NCI-H1694 treated with DMSO at 0.1 percent for 48 hours (cell line): ENCODE data around the gene EEFSEC.

ENCODE experiments used
- DNase-seq: peaks from one replicate; lab custom pipeline; 2025; lab: John Stamatoyannopoulos, UW

The EEFSEC gene

GRCh38 chr3:128394033-128394432, 240.8 kb downstream of the EEFSEC start:
- no peak for DNase-seq

GRCh38 chr3:128395046-128395445, 241.8 kb downstream of the EEFSEC start:
- no peak for DNase-seq

DNA sequence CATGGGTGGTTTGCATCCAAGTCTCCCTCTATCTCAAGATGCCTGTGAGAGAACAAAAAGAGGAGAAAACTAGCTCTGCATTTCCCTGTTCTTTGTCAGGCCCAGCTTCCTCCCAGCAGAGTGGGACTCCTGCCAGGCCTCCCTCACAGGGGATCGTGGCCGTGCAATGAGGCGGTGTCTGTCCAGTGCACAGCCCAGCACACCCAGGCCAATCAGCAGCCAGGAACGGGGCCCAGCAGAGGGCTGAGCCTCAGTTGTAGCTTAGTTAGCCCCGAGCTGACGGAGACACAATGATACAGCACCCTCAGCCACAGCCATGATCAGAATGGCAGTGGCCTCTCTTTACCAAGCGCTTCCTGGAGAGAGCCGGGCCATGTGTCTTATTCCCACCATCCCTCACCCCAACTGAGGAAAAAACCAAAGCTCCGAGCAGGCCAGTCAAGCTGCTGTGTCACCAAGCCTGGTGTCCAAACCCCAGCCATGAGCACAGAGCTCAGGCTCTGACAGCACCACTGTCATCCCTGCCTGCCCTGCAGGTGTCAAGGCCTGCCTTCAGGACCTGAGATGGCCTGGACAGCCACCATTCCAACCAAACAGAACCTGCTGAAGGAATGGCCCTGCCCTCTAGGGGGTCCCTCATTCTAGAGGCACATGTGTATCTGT, 242.3 kb downstream of the EEFSEC start:
- no peak for DNase-seq

- no peak for DNase-seq
Observed at GRCh38 chr3:128397484-128397883, 244.2 kb downstream of the EEFSEC start.

DNA sequence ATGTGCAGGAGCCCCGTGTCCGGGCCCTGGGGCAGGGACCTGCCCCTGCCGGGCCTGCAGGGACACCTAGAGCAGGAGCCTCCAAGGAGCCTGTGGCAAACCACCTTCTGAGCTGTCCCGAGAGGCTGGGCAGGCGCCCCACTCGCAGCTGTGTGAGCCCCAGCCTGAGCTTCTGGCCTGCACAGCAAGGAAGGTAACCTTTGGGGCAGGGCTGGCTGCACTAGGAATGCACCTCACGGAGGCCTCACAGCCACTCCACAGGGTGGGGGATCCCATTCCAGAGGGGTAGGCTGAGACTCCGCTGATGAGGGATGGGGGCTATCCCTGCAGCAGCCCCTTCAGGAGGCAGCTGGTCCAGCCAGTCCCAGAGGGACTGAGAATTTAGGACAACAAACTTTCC, 245.3 kb downstream of the EEFSEC start:
- DNase-seq = no peak

DNA sequence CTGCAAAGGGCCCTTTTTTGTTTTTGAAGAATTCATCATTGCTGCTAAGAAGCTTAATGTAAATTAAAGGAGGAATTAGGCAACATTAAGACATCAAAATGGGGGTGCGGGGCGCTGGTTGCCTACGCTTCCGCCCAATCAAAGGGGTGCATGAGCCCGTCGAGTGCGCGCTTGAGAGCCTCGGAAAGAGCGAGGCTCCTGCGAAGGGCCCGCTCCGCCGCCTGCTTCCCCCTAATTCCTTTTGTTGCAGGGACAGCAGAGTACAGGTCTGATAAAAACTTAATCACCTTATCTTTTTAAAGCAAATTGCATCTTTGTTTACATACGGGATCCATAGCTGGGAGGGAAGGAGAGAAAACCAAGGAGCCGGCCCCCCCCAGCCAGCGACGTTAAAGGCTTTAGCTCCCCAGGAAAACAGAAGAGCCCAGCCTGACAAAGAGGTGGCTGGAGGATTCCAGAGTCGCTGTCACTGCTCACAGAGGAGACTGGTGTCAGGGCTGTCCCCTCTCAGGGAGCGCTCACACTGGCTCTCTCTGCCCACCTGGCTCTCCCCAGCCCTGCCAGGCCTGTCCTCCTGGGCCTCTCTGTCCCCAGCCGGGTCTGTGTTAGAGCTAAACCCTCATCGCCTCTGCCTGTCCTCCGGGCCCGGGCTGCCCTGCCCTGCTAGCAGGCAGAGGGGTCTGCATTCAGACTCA, 246.1 kb downstream of the EEFSEC start:
- no peak for DNase-seq

- DNase-seq = no peak
Observed at GRCh38 chr3:128400671-128401070, 247.4 kb downstream of the EEFSEC start.

DNA sequence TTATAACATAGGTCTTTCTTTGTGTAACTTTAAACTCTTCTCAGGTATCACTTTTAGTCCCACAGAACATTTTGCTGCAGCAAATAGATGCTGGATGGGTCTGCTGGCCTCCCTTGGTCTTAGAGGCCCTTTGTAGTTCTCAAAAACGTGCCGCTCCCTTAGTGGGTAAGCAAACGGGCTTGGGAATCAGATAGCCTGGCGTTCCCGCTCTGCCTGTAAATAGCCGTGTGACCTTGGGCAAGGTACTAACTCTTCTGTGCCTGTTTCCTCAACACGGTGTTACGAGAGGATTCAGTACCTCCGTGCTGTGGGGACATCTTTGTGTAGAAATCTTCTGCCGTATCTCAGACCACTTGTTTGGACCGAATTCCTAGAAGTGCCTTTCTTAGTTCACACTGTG, 249.0 kb downstream of the EEFSEC start:
- no peak for DNase-seq

- DNase-seq = no peak
Observed at GRCh38 chr3:128402998-128403397, 249.7 kb downstream of the EEFSEC start.

DNA sequence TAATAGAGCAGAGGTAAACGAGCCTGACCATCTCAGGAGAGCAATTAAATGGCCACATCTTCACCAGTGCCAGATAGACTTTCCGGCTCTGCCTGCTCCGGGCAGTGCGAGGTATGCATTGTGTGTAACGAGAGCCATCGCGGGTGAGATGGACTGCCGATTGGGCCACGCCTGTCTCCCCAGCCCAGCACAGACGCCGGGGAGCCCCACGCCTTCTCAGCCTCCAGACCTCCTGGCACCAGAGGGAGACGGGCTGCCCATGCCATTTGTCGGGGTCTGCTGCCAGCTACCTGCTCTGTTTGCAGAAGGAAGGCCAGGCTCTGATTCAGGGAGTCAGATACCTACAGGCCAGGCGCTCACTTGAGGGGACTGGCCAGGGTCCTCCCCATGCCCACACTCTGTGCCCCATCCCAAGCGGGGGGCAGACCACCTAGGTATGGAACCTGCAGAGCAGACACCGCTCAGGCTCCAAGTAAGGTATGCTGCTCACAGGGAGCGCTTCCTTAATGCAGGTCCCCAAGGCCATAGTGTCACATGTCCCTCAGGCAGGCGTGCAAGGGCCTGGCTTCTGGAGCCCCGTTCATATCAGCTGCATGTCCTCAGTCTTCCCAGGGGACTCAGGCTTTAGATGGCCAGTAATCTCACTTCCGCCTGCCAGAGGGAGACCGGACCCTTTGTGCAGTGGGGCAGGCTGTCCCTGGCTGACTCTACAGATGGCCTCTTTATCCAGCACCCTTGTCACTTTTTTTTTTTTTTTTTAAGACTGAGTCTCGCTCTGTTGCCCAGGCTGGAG, 251.2 kb downstream of the EEFSEC start:
- DNase-seq = no peak

- DNase-seq = no peak
Observed at GRCh38 chr3:128405554-128406277, 252.4 kb downstream of the EEFSEC start.

DNA sequence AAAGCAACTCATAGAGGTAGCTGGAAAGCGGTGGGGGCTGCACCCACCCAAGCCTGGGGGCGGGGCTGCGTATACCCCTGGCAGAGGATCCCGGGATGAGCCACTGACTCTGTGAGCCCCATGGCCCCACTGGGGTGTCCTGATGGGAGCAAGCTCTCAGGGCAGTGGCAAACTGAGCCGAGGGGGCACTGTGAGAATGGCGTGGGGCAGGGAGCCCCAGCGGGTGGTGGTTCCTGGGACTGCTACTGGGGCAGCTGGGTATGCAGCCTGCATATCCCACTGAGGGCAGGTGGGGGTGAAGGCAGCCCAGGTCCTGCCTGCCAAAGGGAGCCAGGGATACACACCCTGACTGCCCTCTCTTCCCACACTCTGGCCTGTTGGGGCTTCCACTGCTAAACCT, 254.0 kb downstream of the EEFSEC start:
- no peak for DNase-seq

- no peak for DNase-seq
Observed at GRCh38 chr3:128408012-128408692, 254.9 kb downstream of the EEFSEC start.

- peak; percentile 73 for DNase-seq
Observed at GRCh38 chr3:128408693-128409623, 255.7 kb downstream of the EEFSEC start.

DNA sequence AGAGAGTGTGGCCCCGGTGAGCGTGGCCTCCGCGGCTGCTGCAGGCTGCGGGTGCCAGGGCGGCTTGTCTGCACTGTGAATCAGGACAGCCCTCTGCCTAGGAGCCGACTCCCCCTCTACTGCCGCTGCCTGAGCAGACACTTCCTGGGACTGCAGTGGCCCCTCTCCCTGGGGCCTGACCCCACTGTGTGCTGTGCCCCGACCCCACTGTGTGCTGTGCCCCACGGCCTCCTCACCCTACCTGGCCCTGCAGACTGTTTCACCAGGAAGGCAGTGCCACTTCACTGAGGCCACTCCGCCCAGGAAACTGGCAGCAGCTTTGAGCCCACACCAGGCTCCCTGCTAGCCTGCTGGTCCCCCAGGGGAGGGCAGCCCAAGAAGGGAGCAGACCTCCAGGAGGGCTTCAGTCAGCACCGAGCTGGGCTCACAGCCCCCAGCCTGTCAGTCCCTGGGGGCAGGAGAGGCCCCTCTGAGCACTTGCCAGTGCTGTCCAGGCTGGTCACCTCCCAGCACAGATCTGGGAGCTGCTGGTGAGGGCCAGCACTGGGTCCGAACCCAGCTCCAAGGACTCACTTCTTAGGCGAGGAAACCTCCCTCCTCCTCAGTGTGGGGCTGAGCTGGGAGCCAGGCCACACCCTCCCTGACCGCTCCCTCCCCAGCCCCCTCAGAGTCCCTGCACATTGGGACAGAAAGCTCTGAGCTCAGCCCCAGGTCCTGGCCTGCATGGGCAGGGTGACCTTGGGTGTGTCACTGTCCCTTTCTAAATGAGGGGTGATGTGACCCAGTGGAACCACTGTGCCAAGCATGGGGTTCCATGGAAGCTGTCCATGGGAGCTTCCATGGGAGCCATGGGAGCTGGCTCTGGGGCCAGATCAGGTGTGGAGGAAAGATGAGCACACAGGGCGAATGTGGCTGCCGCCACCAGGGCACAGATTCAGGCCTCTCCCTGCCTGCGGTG, 256.6 kb downstream of the EEFSEC start:
- no peak for DNase-seq

DNA sequence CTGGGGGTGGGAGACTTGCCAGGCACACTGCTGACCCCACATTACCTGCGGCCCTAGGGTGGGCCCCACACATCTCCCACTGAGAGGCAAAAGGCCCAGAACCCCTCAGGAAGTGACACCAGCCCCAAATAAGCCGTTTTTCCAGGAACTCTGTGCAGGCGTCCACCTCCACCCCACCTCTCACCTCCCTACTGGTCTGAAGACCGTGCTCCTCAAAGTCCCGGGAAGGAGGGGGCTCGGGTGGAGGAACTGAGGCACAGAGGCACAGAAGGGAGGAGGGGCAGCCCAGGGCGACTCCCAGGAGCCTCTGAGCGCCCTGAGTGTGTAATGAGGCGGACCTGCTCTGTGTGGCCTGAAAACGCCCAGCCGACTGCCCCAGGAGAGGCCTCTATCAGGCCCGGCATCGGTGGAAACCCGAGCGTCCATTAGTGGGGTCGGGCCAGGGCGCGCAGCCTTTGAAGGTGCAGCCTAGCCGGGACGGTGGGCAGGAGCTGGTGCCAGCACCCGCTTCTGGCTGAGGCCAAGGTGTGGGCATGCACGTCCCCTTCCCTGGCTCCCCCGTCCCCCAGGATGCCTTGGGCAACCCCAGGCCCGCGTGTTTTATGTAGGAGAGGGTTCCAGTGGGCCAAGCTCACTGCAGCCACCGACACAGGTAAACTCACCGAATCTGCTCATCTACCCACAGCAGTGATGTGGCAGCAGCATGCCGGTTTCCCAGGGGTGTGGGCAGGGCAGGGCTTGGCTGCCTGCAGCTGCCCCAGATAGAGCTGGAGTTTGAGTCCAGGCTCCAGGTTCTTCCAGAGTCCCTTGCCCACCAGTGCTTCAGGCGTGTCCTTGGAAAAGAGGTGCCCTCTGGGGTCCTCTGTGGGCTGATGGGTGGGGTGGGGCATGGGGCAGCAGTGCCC, 257.6 kb downstream of the EEFSEC start:
- DNase-seq = no peak

GRCh38 chr3:128411574-128412064, 258.3 kb downstream of the EEFSEC start:
- no peak for DNase-seq
